Stimulated activated CD4-positive, alpha-beta T cell treated with anti-CD3 and anti-CD28 coated beads, Interleukin-12 subunit alpha, Interleukin-12 subunit beta, amount 100 ng/mL, for 48 hours (primary cell): ENCODE measurements around the gene TRANK1.
"Not testable (repeated sequence)": the region's sequence is repeated elsewhere in the genome, so short reads cannot be mapped to it uniquely, and the experiment has no call there.

Experiments
- DNase-seq, 3 donors: peaks; one replicate each; pipeline ENCODE4 v3.0.0-alpha.2; 2020; ENCODE audit warnings: low read depth in 2 of 3, low spot score in 1 of 3

Gene TRANK1

GRCh38 chr3:36957862-36958686 lies 13.2 kb upstream of the TRANK1 start:
- peak in 1 of 3 donors; percentile 9 for DNase-seq

DNA sequence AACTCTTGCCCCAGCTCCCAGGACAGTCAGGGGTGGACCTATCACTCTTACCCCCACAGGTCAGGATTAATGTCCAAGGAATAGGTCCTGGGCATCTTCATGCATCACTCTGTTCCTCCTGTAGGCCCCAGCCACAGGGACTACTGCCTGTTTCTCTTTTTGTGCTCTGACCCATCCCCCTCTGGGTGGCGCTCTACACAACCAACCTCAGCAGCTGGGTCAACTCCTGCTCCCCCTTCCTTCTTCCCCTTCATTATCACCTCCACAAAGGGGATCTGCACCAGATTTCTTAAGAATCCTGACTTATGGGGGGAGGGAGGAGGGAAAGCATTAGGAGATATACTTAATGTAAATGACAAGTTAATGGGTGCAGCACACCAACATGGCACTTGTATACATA lies 12.2 kb upstream of the TRANK1 start:
- no peak for DNase-seq

- no peak for DNase-seq
Measured at GRCh38 chr3:36956155-36956554, 11.3 kb upstream of the TRANK1 start.

DNA sequence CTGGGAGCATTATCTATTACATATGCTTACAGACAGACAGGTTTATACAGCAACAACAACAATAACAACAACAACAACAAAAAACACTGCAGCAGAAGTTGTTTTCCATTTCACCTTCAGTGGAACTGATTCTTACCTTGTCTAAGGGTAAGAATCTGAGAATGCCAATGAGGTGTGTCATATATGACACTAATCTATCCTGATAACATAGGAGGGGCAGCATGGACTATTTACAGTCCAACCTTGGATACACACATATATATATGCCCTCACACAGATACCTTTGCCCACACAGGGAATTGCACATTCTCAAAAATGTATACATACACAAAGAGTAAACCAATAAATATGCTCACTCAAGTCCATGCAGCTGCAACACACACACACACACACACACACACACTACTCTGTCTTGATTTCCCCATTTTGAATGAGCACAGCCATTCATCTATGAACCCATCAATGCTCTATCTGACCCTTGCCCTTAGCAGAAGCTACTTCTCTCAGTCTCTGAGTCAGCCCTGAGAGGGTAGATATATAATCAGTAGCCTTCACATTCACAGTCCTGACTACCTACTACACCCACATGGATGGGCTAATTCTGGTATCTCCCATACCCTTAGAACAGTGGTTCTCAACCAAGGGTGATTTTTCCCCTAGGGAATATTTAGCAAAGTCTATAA lies 9.7 kb upstream of the TRANK1 start:
- no peak for DNase-seq

DNA sequence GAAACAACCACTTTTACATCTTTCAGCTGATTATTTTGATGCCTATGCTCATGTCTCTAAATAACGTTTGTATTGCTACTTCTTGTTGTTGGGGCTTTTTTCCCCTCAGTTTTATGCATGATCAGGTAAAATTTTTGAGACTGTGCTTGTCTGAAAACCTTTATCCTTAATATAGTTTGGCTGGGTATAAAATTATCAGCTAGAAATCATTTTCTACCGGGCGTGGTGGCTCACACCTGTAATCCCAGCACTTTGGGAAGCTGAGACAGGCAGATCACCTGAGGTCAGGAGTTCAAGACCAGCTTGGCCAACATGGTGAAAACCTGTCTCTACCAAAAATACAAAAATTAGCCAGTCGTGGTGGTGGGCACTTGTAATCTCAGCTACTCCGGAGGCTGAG lies 3.0 kb upstream of the TRANK1 start:
- not testable (repeated sequence) for DNase-seq

DNA sequence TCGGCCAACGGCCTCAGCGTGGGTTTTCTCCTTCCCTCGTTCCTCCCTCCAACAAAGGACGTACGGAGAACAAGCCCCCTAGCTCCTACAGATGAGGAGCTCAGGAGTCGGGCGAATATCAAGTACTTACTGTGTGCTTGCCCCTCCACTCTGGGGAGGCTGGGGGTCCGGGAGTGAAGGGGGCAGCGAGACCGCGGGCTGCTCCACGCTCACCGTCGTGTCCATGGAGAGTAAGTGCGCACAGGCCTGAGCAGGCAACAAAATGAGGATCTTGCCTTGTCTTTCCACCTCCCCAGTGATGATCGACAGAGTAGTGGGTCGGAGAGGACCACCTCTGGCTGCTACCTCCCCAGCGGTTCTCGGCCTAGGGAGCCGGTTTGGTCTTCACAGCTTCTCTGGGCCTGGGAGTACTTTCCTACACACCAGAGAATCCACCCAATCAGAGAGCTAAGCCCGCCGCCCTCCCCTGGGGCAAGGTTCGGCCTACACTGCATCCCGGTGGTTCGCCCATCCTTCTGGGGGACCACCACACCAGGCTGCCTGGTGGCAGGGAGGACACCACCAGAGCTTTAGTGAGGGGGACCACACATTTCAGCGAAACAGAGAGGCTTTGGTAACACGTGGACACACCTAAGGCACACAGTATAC lies 603 bp upstream of the TRANK1 start:
- DNase-seq: no peak

DNA sequence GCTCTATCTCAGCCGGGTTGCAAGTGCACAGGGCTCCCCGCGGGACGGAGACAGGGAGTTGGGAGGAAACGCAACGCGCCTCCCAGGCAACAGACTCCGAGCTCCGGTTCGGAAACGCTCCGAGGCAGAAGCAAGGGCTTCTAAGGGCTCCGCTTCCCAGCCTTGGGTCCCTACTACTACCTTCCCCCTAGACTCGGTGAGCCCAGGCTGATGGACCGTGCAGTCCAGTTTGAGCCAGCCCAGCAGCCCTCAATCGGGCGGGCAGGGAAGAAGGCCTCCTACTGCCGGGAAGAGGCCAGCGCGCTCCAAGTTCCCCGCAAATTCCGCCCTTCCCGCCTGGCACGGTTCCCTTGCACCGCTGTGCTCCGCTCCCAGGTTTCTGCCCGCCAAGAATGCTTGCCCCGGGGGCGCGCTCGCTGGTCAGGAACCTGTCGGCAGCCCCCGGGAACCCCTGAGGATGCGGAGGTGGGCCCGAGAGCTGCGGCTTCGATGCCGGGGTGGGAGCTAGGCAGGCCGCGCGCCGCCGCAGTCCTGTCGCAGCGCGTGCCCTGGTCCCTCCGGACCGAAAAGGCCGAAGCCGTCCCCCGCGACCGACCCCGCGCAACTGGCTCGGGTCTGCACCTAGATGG lies 728 bp downstream of the TRANK1 start:
- DNase-seq: peak in 2 of 3 donors; percentile 16 to 19

GRCh38 chr3:36943601-36944000 lies 1.3 kb downstream of the TRANK1 start:
- DNase-seq: no peak

- DNase-seq: no peak
Measured at GRCh38 chr3:36942638-36943248, 2.1 kb downstream of the TRANK1 start.

DNA sequence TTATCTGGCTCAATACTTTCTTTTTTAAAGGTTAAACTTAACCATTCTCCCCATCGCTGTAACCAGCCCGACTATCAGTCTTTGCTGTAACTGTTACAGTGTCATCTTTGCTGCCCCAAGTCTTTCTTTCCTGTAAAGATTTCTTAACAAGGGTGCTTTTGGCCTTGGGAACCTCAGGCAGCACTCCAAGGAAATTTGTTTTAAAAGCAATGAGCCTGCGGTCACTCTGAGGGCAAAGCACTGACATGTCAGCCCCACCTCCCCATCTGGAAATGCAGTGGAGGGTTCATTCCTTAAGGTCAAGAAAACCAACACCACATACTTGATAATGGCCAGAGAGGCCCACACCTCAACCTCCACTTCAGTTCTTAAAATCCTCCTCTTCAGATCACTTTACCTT lies 3.2 kb downstream of the TRANK1 start:
- no peak for DNase-seq

DNA sequence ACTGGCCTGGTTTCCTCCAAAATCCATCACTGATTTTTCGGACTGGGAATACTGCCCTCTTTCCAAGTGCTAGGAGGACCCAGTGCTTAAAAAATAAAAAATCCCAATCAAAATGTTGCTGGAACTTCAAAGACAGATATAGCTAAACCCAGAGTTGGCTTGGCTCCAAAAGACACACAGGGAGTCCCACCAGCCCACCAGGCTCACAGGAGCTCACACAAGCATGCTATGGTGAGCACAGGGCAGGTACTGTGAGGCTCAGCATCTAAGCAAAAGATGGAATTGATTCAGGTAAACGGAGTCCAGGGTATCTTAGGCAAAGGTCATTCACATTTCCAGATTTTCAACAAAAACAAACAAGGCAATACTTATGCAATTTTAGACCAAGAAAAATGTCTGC lies 3.7 kb downstream of the TRANK1 start:
- DNase-seq: no peak

DNA sequence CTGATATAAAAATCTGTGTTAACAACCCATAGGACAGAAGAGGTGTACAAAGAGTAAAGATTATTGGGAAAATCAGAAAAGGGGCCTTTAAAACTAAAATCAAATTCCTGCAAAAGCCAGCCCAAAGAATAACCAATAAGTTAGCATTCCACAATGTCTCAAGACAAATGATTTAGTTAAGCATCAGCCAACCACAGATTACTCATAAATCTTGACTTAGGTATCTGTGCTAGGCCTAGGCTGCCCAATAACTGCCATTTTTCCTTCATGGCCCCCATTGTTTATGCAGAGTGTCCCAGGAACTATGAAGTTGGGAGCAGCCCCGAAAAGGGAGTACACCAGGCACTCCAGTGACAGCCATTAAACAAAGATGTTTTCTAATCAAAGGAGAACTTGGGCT lies 7.4 kb downstream of the TRANK1 start:
- no peak for DNase-seq

- DNase-seq: no peak
Measured at GRCh38 chr3:36933540-36934296, 11.1 kb downstream of the TRANK1 start.

- DNase-seq: not testable (repeated sequence)
Measured at GRCh38 chr3:36931424-36931823, 13.4 kb downstream of the TRANK1 start.

DNA sequence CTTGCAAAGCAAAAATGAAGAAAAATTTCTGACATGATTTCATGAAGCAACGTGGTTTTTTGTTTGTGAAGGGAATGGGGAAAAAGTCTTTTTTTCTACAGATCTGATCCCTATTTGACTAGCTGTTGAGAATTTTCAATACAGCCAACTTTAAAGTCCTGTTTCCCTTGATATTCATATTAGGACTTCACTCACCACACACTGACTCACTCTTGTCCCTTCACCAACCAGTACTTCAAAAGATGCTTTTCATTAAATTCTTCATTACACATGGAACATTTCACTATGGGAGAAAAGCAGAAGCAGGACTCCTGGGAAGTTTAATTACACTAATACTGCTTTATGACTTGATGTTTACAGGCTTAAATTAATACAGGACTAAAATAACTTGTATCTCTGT lies 16.6 kb downstream of the TRANK1 start:
- DNase-seq: no peak

- DNase-seq: no peak
Measured at GRCh38 chr3:36926292-36926897, 18.5 kb downstream of the TRANK1 start.

- no peak for DNase-seq
Measured at GRCh38 chr3:36924744-36925521, 19.9 kb downstream of the TRANK1 start.

- DNase-seq: no peak
Measured at GRCh38 chr3:36923981-36924743, 20.7 kb downstream of the TRANK1 start.

DNA sequence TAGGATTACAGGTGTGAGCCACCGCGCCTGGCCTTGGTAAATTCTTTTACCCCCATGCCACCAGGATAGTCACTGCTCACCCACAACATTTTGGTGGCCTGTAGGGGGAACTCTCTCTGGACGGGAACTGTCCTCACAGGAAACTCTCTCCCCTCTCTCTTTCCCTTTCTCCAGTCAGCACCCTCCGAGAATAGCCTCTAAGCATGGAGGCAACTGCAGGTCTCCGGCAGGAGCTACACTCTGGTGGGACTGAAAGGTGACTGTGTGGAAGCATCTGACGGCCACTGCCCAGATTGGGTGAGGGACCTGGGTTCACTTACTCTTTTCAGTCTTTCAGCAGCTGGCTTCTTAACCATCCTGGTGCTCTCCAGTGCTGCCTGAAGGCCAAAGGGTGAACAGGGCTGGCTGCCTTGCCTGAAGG lies 21.3 kb downstream of the TRANK1 start:
- DNase-seq: no peak
